ENCODE results near the gene TRPM2. TPM values are rescaled to one million over a fixed set of nuclear protein-coding genes. Genes with fewer than 3 reads are reported as not detected.

TRPM2 gene
- total and polyA plus RNA-seq, 2 of the 8 experiments (the other 6 are each of a cell fraction or from before 2014, with no cell fraction given) = 0.27 to 0.28 TPM

DNA sequence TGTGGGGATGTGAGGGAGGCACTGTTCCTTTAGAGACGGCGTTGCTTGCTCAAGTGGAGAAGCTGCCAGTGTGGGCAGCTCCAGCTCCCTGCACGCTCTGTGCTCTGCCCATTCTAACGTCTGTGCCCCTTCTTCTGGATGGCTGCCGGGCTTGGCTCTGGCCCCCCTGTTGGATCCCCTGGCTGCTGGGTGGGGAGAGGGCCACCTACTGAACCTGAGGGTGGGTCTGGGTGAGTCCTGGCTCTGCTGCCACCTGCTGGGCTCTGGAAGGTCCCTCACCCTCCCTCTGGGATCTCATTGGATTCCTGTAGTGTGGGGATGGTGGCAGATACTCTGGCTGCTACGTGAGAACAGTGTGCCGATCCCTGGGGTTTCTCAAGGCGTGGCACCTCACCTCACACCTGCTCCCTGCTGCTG, 48.5 kb upstream of the TRPM2 start (continued):
- TF ChIP-seq CHD7 (IDR thresholded peaks at IDR 0.05; ENCODE audit: insufficient replicate concordance, low read length) (no peak), RAD21 (IDR thresholded peaks at IDR 0.05 in 1 of 2, conservative IDR thresholded peaks at IDR 0.05 in 1 of 2; ENCODE audit: low read depth in 2 of 2, low read length in 2 of 2) (peak; percentile 30 to 46; a peak in 3 of 4 replicates), SRF (IDR thresholded peaks at IDR 0.05; ENCODE audit: low read depth, low read length) (no peak), CTCF (IDR thresholded peaks at IDR 0.05; ENCODE audit: control extremely low read depth in 1 of 3, insufficient read depth in 1 of 3, low read depth in 1 of 3, low read length in 3 of 3) (peak in 2 of 3 experiments; percentile 48 to 57; a peak in 3 of 4 replicates)
- TF ChIP-seq, protein P1, sequence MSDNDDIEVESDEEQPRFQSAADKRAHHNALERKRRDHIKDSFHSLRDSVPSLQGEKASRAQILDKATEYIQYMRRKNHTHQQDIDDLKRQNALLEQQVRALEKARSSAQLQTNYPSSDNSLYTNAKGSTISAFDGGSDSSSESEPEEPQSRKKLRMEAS (IDR thresholded peaks at IDR 0.05) = no peak

All from H1 (cell line).